Lower leg skin (tissue), 3 donors: ENCODE measurements around the gene YY2.

Source experiments
- POLR2A ChIP-seq, 2 donors: fragments of 450-650 bp; IDR thresholded peaks; one replicate each; pipeline ENCODE4 v1.6.1; 2016 to 2017; ENCODE audit warnings: antibody characterized with exemption in 2 of 2, mild to moderate bottlenecking in 1 of 2, moderate library complexity in 1 of 2
- TF ChIP-seq, protein P1 (sequence below), 3 donors: fragments of 450-650 bp; IDR thresholded peaks; one replicate each; pipeline ENCODE4 v1.5.1; 2016; ENCODE audit warnings: antibody characterized with exemption in 3 of 3, mild to moderate bottlenecking in 3 of 3, moderate library complexity in 2 of 3

DNA sequence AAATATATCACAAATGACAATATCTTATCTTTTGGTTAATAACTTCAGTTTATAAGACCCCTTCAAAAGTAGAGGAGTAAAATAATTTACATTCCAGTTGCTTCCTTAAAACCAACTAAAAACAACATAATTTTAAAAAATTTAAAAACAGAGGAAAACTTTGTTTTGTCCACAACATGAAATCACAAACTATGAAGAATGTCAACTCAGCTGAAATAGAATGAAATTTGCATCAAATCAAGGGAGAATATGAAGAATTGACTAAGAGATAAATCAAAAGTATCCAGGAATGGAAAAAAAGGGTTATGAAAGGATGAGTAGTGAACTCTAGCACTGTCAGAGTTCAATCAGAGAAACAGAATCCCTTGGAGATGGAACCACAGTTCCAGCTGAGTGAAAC lies 2.2 kb upstream of the YY2 start:
- no peak for TF ChIP-seq POLR2A (IDR thresholded peaks at IDR 0.05)
- TF ChIP-seq, protein P1, sequence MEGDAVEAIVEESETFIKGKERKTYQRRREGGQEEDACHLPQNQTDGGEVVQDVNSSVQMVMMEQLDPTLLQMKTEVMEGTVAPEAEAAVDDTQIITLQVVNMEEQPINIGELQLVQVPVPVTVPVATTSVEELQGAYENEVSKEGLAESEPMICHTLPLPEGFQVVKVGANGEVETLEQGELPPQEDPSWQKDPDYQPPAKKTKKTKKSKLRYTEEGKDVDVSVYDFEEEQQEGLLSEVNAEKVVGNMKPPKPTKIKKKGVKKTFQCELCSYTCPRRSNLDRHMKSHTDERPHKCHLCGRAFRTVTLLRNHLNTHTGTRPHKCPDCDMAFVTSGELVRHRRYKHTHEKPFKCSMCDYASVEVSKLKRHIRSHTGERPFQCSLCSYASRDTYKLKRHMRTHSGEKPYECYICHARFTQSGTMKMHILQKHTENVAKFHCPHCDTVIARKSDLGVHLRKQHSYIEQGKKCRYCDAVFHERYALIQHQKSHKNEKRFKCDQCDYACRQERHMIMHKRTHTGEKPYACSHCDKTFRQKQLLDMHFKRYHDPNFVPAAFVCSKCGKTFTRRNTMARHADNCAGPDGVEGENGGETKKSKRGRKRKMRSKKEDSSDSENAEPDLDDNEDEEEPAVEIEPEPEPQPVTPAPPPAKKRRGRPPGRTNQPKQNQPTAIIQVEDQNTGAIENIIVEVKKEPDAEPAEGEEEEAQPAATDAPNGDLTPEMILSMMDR (IDR thresholded peaks at IDR 0.05) = no peak
